A549 (cell line): ENCODE data around the gene ECI1. TPM values are rescaled to one million over a fixed set of nuclear protein-coding genes. Genes with fewer than 3 reads are reported as not detected.
A peak's percentile ranks its signal among the peaks of the same experiment; 100 is the strongest.

ENCODE experiments used
- ATAC-seq, 2 experiments: fragments of 200-7000 bp in 1 of 2; fragments of >200 bp in 1 of 2; cut with Nextera tagmentation in 1 of 2; cut with Tn5 transposase in 1 of 2; 3 replicates each; pipeline versions ENCODE4 v1.8.0 to v1.9.1; 2018 to 2020; ENCODE audit warnings: mild to moderate bottlenecking in 1 of 2, moderate library complexity in 1 of 2
- CTCF ChIA-PET: fragments of 300-600 bp; sonication (Branson Sonifier 250); formaldehyde crosslinking; extraction: SDS; loops from one replicate; lab custom pipeline; 2021; ENCODE audit warnings: antibody characterized with exemption, inconsistent platforms; lab: Yijun Ruan, JAX
- POLR2A ChIA-PET: fragments of 350-600 bp; formaldehyde crosslinking; extraction: SDS; loops from one replicate; lab custom pipeline; 2021; ENCODE audit warnings: antibody characterized with exemption, inconsistent platforms; lab: Yijun Ruan, JAX
- DNase-seq, 2 experiments: peaks; one replicate each; pipeline versions ENCODE4 v3.0.0 to v3.0.0-alpha.2; 2011 to 2016; ENCODE audit warnings: low read depth in 1 of 2, low spot score in 1 of 2
- FAIRE-seq: peaks from 2 replicates; lab custom pipeline; 2011; peaks lifted over from hg19 to GRCh38; lab: Jason Lieb, UNC
- H3K27ac ChIP-seq, 2 experiments: fragments of >200 bp; sonication (Bioruptor Twin); formaldehyde crosslinking; 3 replicates each; pipeline ENCODE4 v1.5.1; 2016 to 2017
- H3K4me1 ChIP-seq: fragments of >200 bp; sonication (Bioruptor Twin); formaldehyde crosslinking; 3 replicates; pipeline ENCODE4 v1.6.1; 2016
- H3K4me2 ChIP-seq: fragments of >200 bp; sonication (Bioruptor Twin); formaldehyde crosslinking; 3 replicates; pipeline ENCODE4 v1.6.1; 2016
- H3K4me3 ChIP-seq: fragments of >200 bp; sonication (Bioruptor Twin); formaldehyde crosslinking; 3 replicates; pipeline ENCODE4 v1.5.1; 2016
- H3K9me3 ChIP-seq: fragments of >200 bp; sonication (Bioruptor Twin); formaldehyde crosslinking; 3 replicates; pipeline ENCODE4 v1.6.1; 2016
- BCL3 ChIP-seq: fragments of >200 bp; sonication (Bioruptor Twin); formaldehyde crosslinking; IDR thresholded peaks from 3 replicates; pipeline ENCODE4 v1.6.1; 2016
- CEBPB ChIP-seq, 2 experiments: fragments of >200 bp in 1 of 2; sonication (Bioruptor Twin) in 1 of 2; formaldehyde crosslinking in 1 of 2; IDR thresholded peaks; 2 replicates each; pipeline ENCODE4 v1.6.1; 2012 to 2016
- CHD4 ChIP-seq: fragments of 200-600 bp; sonication (generic); IDR thresholded peaks from 2 replicates; pipeline ENCODE4 v1.6.1; 2016; ENCODE audit warnings: antibody characterized with exemption, mild to moderate bottlenecking, borderline replicate concordance
- CTCF ChIP-seq: fragments of >200 bp; sonication (Bioruptor Twin); formaldehyde crosslinking; IDR thresholded peaks from 3 replicates; pipeline ENCODE4 v1.5.1; 2016
- EHMT2 ChIP-seq: fragments of 200-600 bp; sonication (generic); IDR thresholded peaks from 2 replicates; pipeline ENCODE4 v1.6.1; 2016; ENCODE audit warnings: antibody characterized with exemption, low read depth, mild to moderate bottlenecking, moderate library complexity
- ELK1 ChIP-seq: fragments of 150-350 bp; IDR thresholded peaks from 2 replicates; pipeline ENCODE4 v1.6.1; 2014; ENCODE audit warnings: low read depth, mild to moderate bottlenecking, low read length
- EP300 ChIP-seq, 2 experiments: fragments of >200 bp; sonication (Bioruptor Twin); formaldehyde crosslinking; IDR thresholded peaks; 2 replicates in 1 of 2; 3 replicates in 1 of 2; pipeline ENCODE4 v1.6.1; 2016 to 2017
- GATA3 ChIP-seq: IDR thresholded peaks from 2 replicates; pipeline ENCODE4 v1.6.1; 2012; ENCODE audit warnings: borderline replicate concordance
- HDAC2 ChIP-seq: fragments of 200-600 bp; sonication (generic); IDR thresholded peaks from 2 replicates; pipeline ENCODE4 v1.6.1; 2016
- HEYL ChIP-seq: fragments of 250-450 bp; sonication (Bioruptor Pico); IDR thresholded peaks from 2 replicates; pipeline ENCODE4 v1.8.0; 2021; ENCODE audit warnings: mild to moderate bottlenecking, moderate library complexity
- HMGXB4 ChIP-seq: fragments of 250-450 bp; sonication (Bioruptor Pico); IDR thresholded peaks from 2 replicates; pipeline ENCODE4 v1.5.0; 2021; ENCODE audit warnings: mild to moderate bottlenecking, moderate library complexity, borderline replicate concordance
- JUNB ChIP-seq: fragments of >200 bp; sonication (Bioruptor Twin); formaldehyde crosslinking; IDR thresholded peaks from 2 replicates; pipeline ENCODE4 v1.6.1; 2016
- KDM5A ChIP-seq: fragments of 200-600 bp; sonication (generic); IDR thresholded peaks from 2 replicates; pipeline ENCODE4 v1.6.1; 2016; ENCODE audit warnings: antibody characterized with exemption, mild to moderate bottlenecking
- MAX ChIP-seq: IDR thresholded peaks from 2 replicates; pipeline ENCODE4 v1.6.1; 2012
- NPAS2 ChIP-seq: fragments of 250-450 bp; sonication (Bioruptor Pico); IDR thresholded peaks from 2 replicates; pipeline ENCODE4 v1.8.0; 2022; ENCODE audit warnings: mild to moderate bottlenecking, moderate library complexity, borderline replicate concordance
- POLR2A ChIP-seq: IDR thresholded peaks from 2 replicates; pipeline ENCODE4 v1.6.1; 2012; ENCODE audit warnings: mild to moderate bottlenecking, low read length
- RAD21 ChIP-seq, 2 experiments: fragments of >200 bp in 1 of 2; sonication (Bioruptor Twin) in 1 of 2; formaldehyde crosslinking in 1 of 2; IDR thresholded peaks in 1 of 2; conservative IDR thresholded peaks in 1 of 2; 2 replicates in 1 of 2; 3 replicates in 1 of 2; pipeline ENCODE4 v1.6.1; 2012 to 2018; ENCODE audit warnings: inconsistent platforms in 1 of 2
- RNF2 ChIP-seq: fragments of 200-600 bp; sonication (generic); IDR thresholded peaks from 2 replicates; pipeline ENCODE4 v1.6.1; 2016; ENCODE audit warnings: low read depth, mild to moderate bottlenecking, antibody characterized with exemption, moderate library complexity, borderline replicate concordance
- SMC3 ChIP-seq: fragments of >200 bp; sonication (Bioruptor Twin); formaldehyde crosslinking; IDR thresholded peaks from 3 replicates; pipeline ENCODE4 v1.6.1; 2018; ENCODE audit warnings: inconsistent platforms
- ZFP36 ChIP-seq: fragments of 450-650 bp; IDR thresholded peaks from 2 replicates; pipeline ENCODE4 v1.6.1; 2014; ENCODE audit warnings: borderline replicate concordance; ENCODE audit not compliant: partially characterized antibody
- WGBS: methylation state at CpG from one replicate; pipeline ENCODE4 v1.1.6; 2017; ENCODE audit errors: missing lambda C conversion rate; 5-methylcytosine and 5-hydroxymethylcytosine counted together
- polyA plus RNA-seq, 4 experiments: library from polyadenylated mRNA; depleted of rRNA in 3 of 4; stranded (reverse); fragments of >200 nt; fragmentation: RNase III in 1 of 4; extraction: RNeasy Plus Mini Kit Qiagen cat#74134 plus additional on column Dnase treatment in 1 of 4; gene quantifications; 2 replicates in 3 of 4; 3 replicates in 1 of 4; pipeline ENCODE4 v1.2.3, GENCODE V29; 2011 to 2017

Gene ECI1
- polyA plus RNA-seq, 2 of the 4 experiments (the other 2 are of a cell fraction): 41.5 to 47.9 TPM

GRCh38 chr16:2296661-2297505, 45.5 kb upstream of the ECI1 start:
- FAIRE-seq: no peak
- no peak overlapping the region for H3K4me3 ChIP-seq
- no peaks in the 10 kb centered on the region for H3K9me3 ChIP-seq
- POLR2A ChIA-PET: interaction anchor here (0.6 kb wide), 1 partner anchor 116 kb away, joined by 3 read pairs; no protein-coding TSS in a partner anchor
- H3K4me2 ChIP-seq: no peak overlapping the region
- TF ChIP-seq SMC3 (peak; percentile 30; the same call in 1 of the 3 replicates), EP300 (IDR thresholded peaks at IDR 0.05) (no peak), CTCF (peak; percentile 39; the same call in 1 of the 3 replicates), ZFP36 (no peak), RAD21 (conservative IDR thresholded peaks at IDR 0.05 in 1 of 2, IDR thresholded peaks at IDR 0.05 in 1 of 2) (peak in 1 of 2 experiments; percentile 64; a peak in 2 of 5 replicates), KDM5A (no peak), BCL3 (no peak), GATA3 (no peak), MAX (no peak)
- TF ChIP-seq, all 56 proteins: peak for 3
- 85% methylated on average over 21 of the region's 23 CpGs for whole genome bisulfite sequencing
- CTCF ChIA-PET: interaction anchor here (0.6 to 2.9 kb wide), 9 partner anchors 9 to 301 kb away, joined by 3 to 13 read pairs (median 4); partner anchors contain the start of gene ABCA3
- H3K27ac ChIP-seq: no peak overlapping the region
- DNase-seq: peak; percentile 22 to 62
- H3K4me1 ChIP-seq: no peaks in the 10 kb centered on the region
- ATAC-seq: peak; percentile 65 to 90; a peak in 5 of 6 replicates

- no peak for ATAC-seq
- 87% methylated on average over 11 of the region's 21 CpGs for WGBS
These were observed 43.8 kb upstream of the ECI1 start for GRCh38 chr16:2295056-2295798.

GRCh38 chr16:2292221-2292620, 40.8 kb upstream of the ECI1 start:
- ATAC-seq: no peak
- POLR2A ChIA-PET: no interaction called here
- TF ChIP-seq JUNB (no peak), HMGXB4 (no peak), POLR2A (no peak), NPAS2 (CRISPR knock-in tag) (no peak), CTCF (no peak), ELK1 (no peak), CHD4 (no peak), CEBPB (IDR thresholded peaks at IDR 0.05) (no peak), HEYL (CRISPR knock-in tag) (no peak), RNF2 (no peak), EHMT2 (no peak)

More at GRCh38 chr16:2295056-2295798, 43.8 kb upstream of the ECI1 start:
- Histone ChIP-seq H3K4me2 (no peak overlapping the region), H3K27ac (no peak overlapping the region), H3K9me3 (no peaks in the 10 kb centered on the region), H3K4me3 (no peak overlapping the region), H3K4me1 (no peaks in the 10 kb centered on the region)
- no peak for TF ChIP-seq HDAC2
- DNase-seq (no peak), FAIRE-seq (no peak)
- POLR2A ChIA-PET: interaction anchor here (0.6 kb wide), 1 partner anchor 9 kb away, joined by 3 read pairs; no protein-coding TSS in a partner anchor
- CTCF ChIA-PET: interaction anchor here (0.6 to 2.9 kb wide), 6 partner anchors 16 to 763 kb away, joined by 3 to 13 read pairs (median 4); partner anchors contain the start of gene ABCA3

More at GRCh38 chr16:2292221-2292620, 40.8 kb upstream of the ECI1 start:
- no peaks in the 10 kb centered on the region for H3K4me1 ChIP-seq
- WGBS: 85% methylated on average over 9 of the region's 9 CpGs
- CTCF ChIA-PET: interaction anchor here (0.6 to 1.8 kb wide), 5 partner anchors 11 to 1790 kb away, joined by 3 to 6 read pairs (median 4); no protein-coding TSS in a partner anchor
- no peak overlapping the region for H3K27ac ChIP-seq
- no peak for FAIRE-seq
- H3K9me3 ChIP-seq: no peaks in the 10 kb centered on the region
- H3K4me2 ChIP-seq: no peak overlapping the region
- H3K4me3 ChIP-seq: no peak overlapping the region
- DNase-seq: no peak
